ENCODE results near the gene VWA5A. TPM values are rescaled to one million over a fixed set of nuclear protein-coding genes. Genes with fewer than 3 reads are reported as not detected.
"Not testable (repeated sequence)": the region's sequence is repeated elsewhere in the genome, so short reads cannot be mapped to it uniquely, and the experiment has no call there.

The VWA5A gene
- total RNA-seq, 4 donors from 2014 or later = 10.9 to 31.0 (median 15.0) TPM

- TF ChIP-seq POLR2A (IDR thresholded peaks at IDR 0.05) (no peak), CTCF (IDR thresholded peaks at IDR 0.05) (no peak)
- Histone ChIP-seq H3K4me3 (no peak overlapping the region), H3K4me1 (no peaks in the 10 kb centered on the region), H3K27ac (no peak overlapping the region), H3K9me3 (no peaks in the 10 kb centered on the region), H3K36me3 (no peaks in the 10 kb centered on the region), H3K27me3 (no peaks in the 10 kb centered on the region)
- DNase-seq = no peak
- intact Hi-C loops (cut with DNase I; ENCODE audit: low total_unique reads) = no loop called here
These were observed 52.6 kb downstream of the VWA5A start for GRCh38 chr11:124167826-124168231.

GRCh38 chr11:124168796-124169195 is 53.5 kb downstream of the VWA5A start:
- Histone ChIP-seq H3K4me3 (no peak overlapping the region), H3K27ac (no peak overlapping the region), H3K27me3 (no peaks in the 10 kb centered on the region), H3K4me1 (no peaks in the 10 kb centered on the region), H3K9me3 (no peaks in the 10 kb centered on the region), H3K36me3 (no peaks in the 10 kb centered on the region)
- no peak for DNase-seq
- intact Hi-C loops (cut with DNase I; ENCODE audit: low total_unique reads) = no loop called here
- TF ChIP-seq CTCF (IDR thresholded peaks at IDR 0.05) (no peak), POLR2A (IDR thresholded peaks at IDR 0.05) (no peak)

- H3K4me3 ChIP-seq; H3K27ac ChIP-seq; H3K27me3 ChIP-seq; H3K36me3 ChIP-seq; H3K9me3 ChIP-seq; DNase-seq; H3K4me1 ChIP-seq; intact Hi-C loops (cut with DNase I; ENCODE audit: low total_unique reads): not testable (repeated sequence)
These were observed 55.1 kb downstream of the VWA5A start for GRCh38 chr11:124170315-124170714.

- no peak overlapping the region for H3K4me3 ChIP-seq
- H3K27me3 ChIP-seq = no peaks in the 10 kb centered on the region
These were observed 55.7 kb downstream of the VWA5A start for GRCh38 chr11:124170801-124171586.

GRCh38 chr11:124172101-124172500 is 56.9 kb downstream of the VWA5A start:
- Histone ChIP-seq H3K4me1 (no peaks in the 10 kb centered on the region), H3K4me3 (no peak overlapping the region)
- no peak for TF ChIP-seq POLR2A (IDR thresholded peaks at IDR 0.05)
- no peak for TF ChIP-seq CTCF (IDR thresholded peaks at IDR 0.05)

More at GRCh38 chr11:124170801-124171586, 55.7 kb downstream of the VWA5A start:
- Histone ChIP-seq H3K36me3 (no peaks in the 10 kb centered on the region), H3K27ac (no peak overlapping the region), H3K4me1 (no peaks in the 10 kb centered on the region), H3K9me3 (no peaks in the 10 kb centered on the region)
- intact Hi-C loops (cut with DNase I; ENCODE audit: low total_unique reads) = no loop called here
- DNase-seq = no peak
- TF ChIP-seq POLR2A (IDR thresholded peaks at IDR 0.05) (no peak), CTCF (IDR thresholded peaks at IDR 0.05) (no peak)

More at GRCh38 chr11:124172101-124172500, 56.9 kb downstream of the VWA5A start:
- H3K27me3 ChIP-seq = no peaks in the 10 kb centered on the region
- intact Hi-C loops (cut with DNase I; ENCODE audit: low total_unique reads) = no loop called here
- no peak for DNase-seq
- no peak overlapping the region for H3K27ac ChIP-seq
- no peaks in the 10 kb centered on the region for H3K36me3 ChIP-seq
- H3K9me3 ChIP-seq = no peaks in the 10 kb centered on the region

All from uterus (tissue), 4 donors.